WTC11 (cell line): ENCODE results near the gene TACC2.

Experiments used
- ATF3 ChIP-seq: sonication (generic); formaldehyde crosslinking; conservative IDR thresholded peaks from 2 replicates; pipeline ENCODE4 v1.8.1; 2022; ENCODE audit warnings: mild to moderate bottlenecking, missing genetic modification reagents
- CREB1 ChIP-seq: sonication (generic); formaldehyde crosslinking; IDR thresholded peaks from 2 replicates; pipeline ENCODE4 v1.8.0; 2023; ENCODE audit warnings: mild to moderate bottlenecking, missing genetic modification reagents
- CTCF ChIP-seq: fragments of 200-600 bp; IDR thresholded peaks from 2 replicates; pipeline ENCODE4 v1.8.0; 2022; ENCODE audit warnings: antibody characterized with exemption
- ELF4 ChIP-seq: sonication (generic); formaldehyde crosslinking; IDR thresholded peaks from 2 replicates; pipeline ENCODE4 v1.8.1; 2022; ENCODE audit warnings: low read depth, mild to moderate bottlenecking, moderate library complexity, missing genetic modification reagents
- FOXJ3 ChIP-seq: sonication (generic); formaldehyde crosslinking; IDR thresholded peaks from 2 replicates; pipeline ENCODE4 v1.9.0; 2021; ENCODE audit warnings: missing genetic modification reagents, mild to moderate bottlenecking, borderline replicate concordance
- FOXP1 ChIP-seq: sonication (generic); formaldehyde crosslinking; IDR thresholded peaks from 2 replicates; pipeline ENCODE4 v1.8.0; 2022; ENCODE audit warnings: missing genetic modification reagents, mild to moderate bottlenecking, moderate library complexity, borderline replicate concordance
- NFE2L1 ChIP-seq: sonication (generic); formaldehyde crosslinking; IDR thresholded peaks from 2 replicates; pipeline ENCODE4 v1.8.1; 2023; ENCODE audit warnings: missing genetic modification reagents
- NFYB ChIP-seq: sonication (generic); formaldehyde crosslinking; conservative IDR thresholded peaks from 2 replicates; pipeline ENCODE4 v1.8.0; 2022; ENCODE audit warnings: low read depth, missing genetic modification reagents
- RELA ChIP-seq: sonication (generic); formaldehyde crosslinking; IDR thresholded peaks from 2 replicates; pipeline ENCODE4 v1.8.1; 2022; ENCODE audit warnings: missing genetic modification reagents, mild to moderate bottlenecking, borderline replicate concordance
- ZNF232 ChIP-seq: sonication (generic); formaldehyde crosslinking; IDR thresholded peaks from 2 replicates; pipeline ENCODE4 v1.8.0; 2022; ENCODE audit warnings: mild to moderate bottlenecking, missing genetic modification reagents

GRCh38 chr10:121949451-121949850, 39.5 kb upstream of the TACC2 start:
- TF ChIP-seq ATF3 (CRISPR knock-in tag) (no peak), ELF4 (no peak), RELA (CRISPR knock-in tag) (no peak), NFE2L1 (CRISPR knock-in tag) (no peak), NFYB (no peak), ZNF232 (CRISPR knock-in tag) (no peak), CTCF (no peak), CREB1 (no peak), FOXP1 (CRISPR knock-in tag) (no peak), FOXJ3 (CRISPR knock-in tag) (no peak)
